Measurements from ENCODE around the gene TNFAIP8.

Gene TNFAIP8

DNA sequence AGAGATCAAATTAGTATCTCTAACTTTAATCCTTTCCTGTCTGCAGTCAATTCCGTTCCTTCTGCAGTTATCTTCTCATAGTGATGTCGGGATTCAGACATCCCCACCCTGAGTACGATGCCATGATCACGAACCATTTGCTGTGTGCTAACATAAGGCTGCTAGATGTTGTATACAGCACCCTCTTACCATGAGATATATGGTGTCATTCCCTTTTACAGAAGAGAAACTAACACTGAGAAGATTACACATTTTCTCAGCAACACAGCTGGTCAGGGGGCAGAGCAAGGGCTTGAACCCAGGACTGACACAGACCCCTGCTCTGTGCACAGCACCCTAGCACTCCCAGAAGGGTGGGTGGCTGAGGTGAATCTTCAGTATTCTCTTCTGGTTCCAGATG is 49.6 kb downstream of the TNFAIP8 start:
- Histone ChIP-seq H3K27ac (ENCODE audit: low read depth, low read length) (no peak overlapping the region), H3K4me2 (ENCODE audit: low read length) (peak overlapping the region; percentile 29; the same call in 1 of the 2 replicates), H3K4me1 (ENCODE audit: control insufficient read depth, low read length) (peaks cover 26% of the 10 kb centered on the region), H3K9me3 (ENCODE audit: control insufficient read depth, insufficient read depth, low read length) (no peaks in the 10 kb centered on the region), H3K36me3 (ENCODE audit: control insufficient read depth, low read length) (no peaks in the 10 kb centered on the region), H3K27me3 (ENCODE audit: control insufficient read depth, low read length) (peaks cover 4% of the 10 kb centered on the region; the same call in 1 of the 2 replicates), H3K4me3 (ENCODE audit: low read length) (no peak overlapping the region), H4K20me1 (ENCODE audit: control insufficient read depth, insufficient read depth, low read depth, low read length) (no peaks in the 10 kb centered on the region), H3F3A (ENCODE audit: control insufficient read depth, insufficient read depth) (no peaks in the 10 kb centered on the region), H3K79me2 (ENCODE audit: control insufficient read depth, low read length) (no peaks in the 10 kb centered on the region), H3K9me2 (replicated peaks; ENCODE audit: control insufficient read depth, low read length) (no peaks in the 10 kb centered on the region)
- TF ChIP-seq EZH2phosphoT487 (IDR thresholded peaks at IDR 0.05; ENCODE audit: borderline replicate concordance, low read length) = no peak
- TF ChIP-seq, protein P1, sequence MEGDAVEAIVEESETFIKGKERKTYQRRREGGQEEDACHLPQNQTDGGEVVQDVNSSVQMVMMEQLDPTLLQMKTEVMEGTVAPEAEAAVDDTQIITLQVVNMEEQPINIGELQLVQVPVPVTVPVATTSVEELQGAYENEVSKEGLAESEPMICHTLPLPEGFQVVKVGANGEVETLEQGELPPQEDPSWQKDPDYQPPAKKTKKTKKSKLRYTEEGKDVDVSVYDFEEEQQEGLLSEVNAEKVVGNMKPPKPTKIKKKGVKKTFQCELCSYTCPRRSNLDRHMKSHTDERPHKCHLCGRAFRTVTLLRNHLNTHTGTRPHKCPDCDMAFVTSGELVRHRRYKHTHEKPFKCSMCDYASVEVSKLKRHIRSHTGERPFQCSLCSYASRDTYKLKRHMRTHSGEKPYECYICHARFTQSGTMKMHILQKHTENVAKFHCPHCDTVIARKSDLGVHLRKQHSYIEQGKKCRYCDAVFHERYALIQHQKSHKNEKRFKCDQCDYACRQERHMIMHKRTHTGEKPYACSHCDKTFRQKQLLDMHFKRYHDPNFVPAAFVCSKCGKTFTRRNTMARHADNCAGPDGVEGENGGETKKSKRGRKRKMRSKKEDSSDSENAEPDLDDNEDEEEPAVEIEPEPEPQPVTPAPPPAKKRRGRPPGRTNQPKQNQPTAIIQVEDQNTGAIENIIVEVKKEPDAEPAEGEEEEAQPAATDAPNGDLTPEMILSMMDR (IDR thresholded peaks at IDR 0.05; ENCODE audit: low read depth, low read length, poor library complexity, severe bottlenecking) = no peak

DNA sequence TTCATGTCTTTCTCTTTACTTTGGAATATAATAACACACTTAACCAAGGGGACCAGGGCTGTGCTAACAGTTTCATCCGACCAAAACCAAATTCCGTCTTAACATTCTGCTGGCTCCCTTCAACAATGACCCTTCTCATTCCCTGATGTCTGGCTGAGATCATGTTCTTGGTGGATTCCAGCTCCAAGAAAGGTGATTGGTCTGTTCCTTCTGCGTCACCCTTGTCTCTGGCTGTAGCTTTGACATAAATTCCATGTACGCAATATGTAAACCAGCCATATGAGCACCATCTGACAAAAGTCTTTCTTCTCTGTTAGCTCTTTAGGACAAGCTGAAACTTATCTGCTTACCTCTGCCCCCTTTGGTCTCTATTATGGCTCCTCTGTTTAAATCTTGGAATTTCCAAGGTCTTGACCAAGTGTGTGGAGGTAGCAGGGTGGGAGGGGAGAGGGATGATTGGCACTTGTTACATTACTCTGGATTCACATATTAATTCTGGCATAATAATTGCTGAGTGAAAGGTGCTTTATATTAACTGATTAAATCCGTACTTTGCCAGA is 50.8 kb downstream of the TNFAIP8 start:
- H3K4me1 ChIP-seq (ENCODE audit: control insufficient read depth, low read length) = peaks cover 27% of the 10 kb centered on the region
- H3K9me2 ChIP-seq (replicated peaks; ENCODE audit: control insufficient read depth, low read length) = no peaks in the 10 kb centered on the region
- peaks cover 5% of the 10 kb centered on the region; the same call in 1 of the 2 replicates for H3K27me3 ChIP-seq (ENCODE audit: control insufficient read depth, low read length)
- no peak overlapping the region for H3K4me3 ChIP-seq (ENCODE audit: low read length)
- TF ChIP-seq, protein P1 (IDR thresholded peaks at IDR 0.05; ENCODE audit: low read depth, low read length, poor library complexity, severe bottlenecking) = no peak
- no peak for TF ChIP-seq EZH2phosphoT487 (IDR thresholded peaks at IDR 0.05; ENCODE audit: borderline replicate concordance, low read length)
- H3K36me3 ChIP-seq (ENCODE audit: control insufficient read depth, low read length) = no peaks in the 10 kb centered on the region
- H3F3A ChIP-seq (ENCODE audit: control insufficient read depth, insufficient read depth) = no peaks in the 10 kb centered on the region
- H4K20me1 ChIP-seq (ENCODE audit: control insufficient read depth, insufficient read depth, low read depth, low read length) = no peaks in the 10 kb centered on the region
- no peaks in the 10 kb centered on the region for H3K9me3 ChIP-seq (ENCODE audit: control insufficient read depth, insufficient read depth, low read length)
- no peak overlapping the region for H3K27ac ChIP-seq (ENCODE audit: low read depth, low read length)
- H3K79me2 ChIP-seq (ENCODE audit: control insufficient read depth, low read length) = no peaks in the 10 kb centered on the region
- no peak overlapping the region for H3K4me2 ChIP-seq (ENCODE audit: low read length)

DNA sequence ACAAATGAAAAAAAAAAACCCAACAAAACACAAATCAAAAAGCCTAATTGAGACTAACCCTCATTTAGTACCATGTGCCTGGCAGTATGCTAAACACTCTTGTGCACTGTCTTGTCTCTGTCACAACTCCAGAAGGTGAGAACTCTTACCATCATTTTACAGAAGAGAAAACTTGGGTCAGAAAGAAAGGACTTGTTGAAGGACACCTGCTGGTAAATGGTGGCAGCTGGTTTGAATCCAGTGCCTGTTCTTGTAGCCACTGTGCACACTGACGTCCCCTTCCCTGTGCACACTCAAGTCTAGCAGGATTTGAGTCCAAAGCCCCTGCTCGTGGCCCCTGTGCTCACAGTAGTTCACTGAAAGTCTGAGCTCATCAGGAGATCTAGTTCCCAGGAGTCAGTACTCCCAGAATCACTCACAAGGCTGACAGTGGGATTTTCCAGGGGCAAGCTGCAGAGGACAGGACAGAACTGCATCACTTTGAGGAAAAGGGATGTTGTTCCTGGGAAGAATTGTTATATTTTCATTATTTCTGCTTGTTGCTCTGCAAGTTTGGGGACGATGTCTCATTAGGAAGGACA is 53.5 kb downstream of the TNFAIP8 start:
- H3K36me3 ChIP-seq (ENCODE audit: control insufficient read depth, low read length) = no peaks in the 10 kb centered on the region
- peaks cover 29% of the 10 kb centered on the region for H3K4me1 ChIP-seq (ENCODE audit: control insufficient read depth, low read length)
- no peak overlapping the region for H3K4me2 ChIP-seq (ENCODE audit: low read length)
- H3K27me3 ChIP-seq (ENCODE audit: control insufficient read depth, low read length) = peaks cover 5% of the 10 kb centered on the region; the same call in 1 of the 2 replicates
- no peak overlapping the region for H3K27ac ChIP-seq (ENCODE audit: low read depth, low read length)
- H3K9me3 ChIP-seq (ENCODE audit: control insufficient read depth, insufficient read depth, low read length) = no peaks in the 10 kb centered on the region
- no peaks in the 10 kb centered on the region for H3F3A ChIP-seq (ENCODE audit: control insufficient read depth, insufficient read depth)
- no peaks in the 10 kb centered on the region for H4K20me1 ChIP-seq (ENCODE audit: control insufficient read depth, insufficient read depth, low read depth, low read length)
- TF ChIP-seq, protein P1 (IDR thresholded peaks at IDR 0.05; ENCODE audit: low read depth, low read length, poor library complexity, severe bottlenecking) = peak; percentile 14
- TF ChIP-seq EZH2phosphoT487 (IDR thresholded peaks at IDR 0.05; ENCODE audit: borderline replicate concordance, low read length) = no peak
- H3K4me3 ChIP-seq (ENCODE audit: low read length) = no peak overlapping the region
- no peaks in the 10 kb centered on the region for H3K9me2 ChIP-seq (replicated peaks; ENCODE audit: control insufficient read depth, low read length)
- H3K79me2 ChIP-seq (ENCODE audit: control insufficient read depth, low read length) = no peaks in the 10 kb centered on the region

Measured in DOHH2 (cell line).